ENCODE results near the gene PTPA.

Gene PTPA

DNA sequence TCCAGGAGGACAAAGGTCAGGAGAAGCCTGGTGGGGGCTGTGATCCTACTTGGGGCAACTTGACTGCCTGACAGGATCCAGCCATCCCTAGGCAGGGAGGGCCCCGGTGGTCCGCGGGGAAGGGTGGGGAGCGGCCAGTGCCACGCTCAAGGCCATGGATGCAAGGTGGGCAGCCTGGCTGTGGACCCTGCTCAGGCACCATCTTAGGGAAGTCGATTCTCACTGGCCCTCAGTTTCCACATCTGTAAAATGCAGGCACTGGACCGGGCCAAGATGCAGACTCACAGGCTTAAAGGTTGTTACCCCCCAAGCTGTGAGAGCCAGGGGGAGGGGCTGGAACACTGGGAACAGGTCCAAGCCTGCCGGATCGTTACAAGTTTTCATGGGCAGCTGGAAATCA lies 39.0 kb upstream of the PTPA start:
- Histone ChIP-seq H3K9ac (no peak overlapping the region), H3K27me3 (no peaks in the 10 kb centered on the region), H3K4me1 (peaks cover 50% of the 10 kb centered on the region), H4K20me1 (no peaks in the 10 kb centered on the region), H3K9me3 (no peaks in the 10 kb centered on the region), H3K4me2 (peak overlapping the region; percentile 99), H3K27ac (peak overlapping the region; percentile 98), H3K4me3 (no peak overlapping the region; the same call in 1 of the 2 replicates), H3K36me3 (peaks cover 17% of the 10 kb centered on the region)
- no peak for TF ChIP-seq Cebpa-rat (IDR thresholded peaks at IDR 0.05)

DNA sequence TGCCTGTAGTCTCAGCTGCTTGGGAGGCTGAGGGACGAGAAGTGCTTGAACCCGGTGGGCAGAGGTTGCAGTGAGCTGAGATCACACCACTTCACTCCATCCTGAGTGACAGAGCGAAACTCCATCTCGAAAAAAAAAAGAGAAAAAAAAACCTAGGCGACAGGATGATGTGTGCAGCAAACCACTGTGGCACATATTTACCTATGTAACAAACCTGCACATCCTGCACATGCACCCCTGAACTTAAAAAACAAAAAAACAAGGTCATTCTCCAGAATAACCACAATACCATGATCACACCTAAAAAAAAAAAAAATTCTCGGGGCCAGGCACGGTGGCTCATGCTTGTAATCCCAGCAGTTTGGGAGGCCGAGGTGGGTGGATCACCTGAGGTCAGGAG lies 37.8 kb upstream of the PTPA start:
- Histone ChIP-seq H3K9ac (no peak overlapping the region), H4K20me1 (no peaks in the 10 kb centered on the region), H3K4me1 (peaks cover 42% of the 10 kb centered on the region), H3K4me3 (no peak overlapping the region), H3K36me3 (peaks cover 6% of the 10 kb centered on the region; the same call in 1 of the 2 replicates), H3K27me3 (no peaks in the 10 kb centered on the region), H3K9me3 (no peaks in the 10 kb centered on the region), H3K27ac (no peak overlapping the region), H3K4me2 (no peak overlapping the region)
- TF ChIP-seq Cebpa-rat (IDR thresholded peaks at IDR 0.05): no peak

DNA sequence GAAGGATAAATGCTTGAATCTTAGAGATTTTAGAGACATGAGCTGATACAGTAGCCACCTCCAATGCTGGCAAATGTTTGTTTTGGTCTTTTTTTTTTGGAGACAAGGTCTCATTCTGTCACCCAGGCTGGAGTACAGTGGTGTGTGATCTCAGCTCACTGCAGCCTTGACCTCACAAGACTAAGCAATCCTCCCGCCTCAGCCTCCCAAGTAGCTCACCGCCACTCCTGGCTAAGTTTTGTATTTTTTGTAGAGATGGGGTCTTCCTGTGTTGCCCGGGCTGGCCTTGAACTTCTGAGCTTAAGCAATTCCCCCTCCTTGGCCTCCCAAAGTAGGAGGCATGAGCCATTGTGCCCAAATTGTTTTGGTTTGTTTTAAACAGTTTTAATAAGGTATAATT lies 37.1 kb upstream of the PTPA start:
- H3K4me2 ChIP-seq: no peak overlapping the region
- H3K4me3 ChIP-seq: no peak overlapping the region
- H3K9ac ChIP-seq: no peak overlapping the region
- H3K9me3 ChIP-seq: no peaks in the 10 kb centered on the region
- H4K20me1 ChIP-seq: no peaks in the 10 kb centered on the region
- TF ChIP-seq Cebpa-rat (IDR thresholded peaks at IDR 0.05): no peak
- no peaks in the 10 kb centered on the region for H3K27me3 ChIP-seq
- H3K4me1 ChIP-seq: peaks cover 42% of the 10 kb centered on the region
- H3K36me3 ChIP-seq: peaks cover 6% of the 10 kb centered on the region; the same call in 1 of the 2 replicates
- H3K27ac ChIP-seq: no peak overlapping the region

DNA sequence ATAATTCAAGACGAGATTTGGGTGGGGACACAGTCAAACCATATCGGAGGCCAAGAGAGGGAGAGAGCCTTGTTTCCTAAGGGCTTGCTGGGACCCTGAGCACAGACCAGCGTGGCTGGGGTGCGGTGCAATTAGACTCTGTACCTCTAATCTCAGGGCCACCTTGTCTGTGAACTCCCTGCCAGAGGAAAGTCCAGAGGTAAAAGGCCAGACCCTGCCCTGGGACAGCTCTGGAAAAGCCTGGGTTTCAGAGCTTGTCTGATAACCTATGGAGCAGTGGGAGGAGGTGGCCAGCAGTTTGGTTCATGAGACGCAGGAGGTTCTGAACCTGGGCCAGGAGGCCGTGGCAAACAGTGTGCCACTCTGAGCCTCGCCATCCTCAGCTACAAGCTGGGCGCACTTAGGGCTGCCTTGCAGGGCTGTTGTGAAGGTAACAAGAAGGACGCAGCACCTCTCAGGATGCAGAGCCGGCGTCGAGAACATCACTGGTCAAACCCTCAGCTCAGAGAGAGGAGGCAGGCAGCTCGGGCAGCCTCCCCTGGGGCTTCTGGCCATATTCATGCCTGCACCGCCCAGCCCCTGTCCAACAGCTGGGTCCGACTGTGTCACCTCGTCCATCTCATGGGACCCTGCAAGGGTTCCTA lies 35.1 kb upstream of the PTPA start:
- Histone ChIP-seq H3K36me3 (peaks cover 6% of the 10 kb centered on the region; the same call in 1 of the 2 replicates), H3K4me1 (peaks cover 38% of the 10 kb centered on the region), H4K20me1 (no peaks in the 10 kb centered on the region), H3K27me3 (no peaks in the 10 kb centered on the region), H3K27ac (no peak overlapping the region), H3K4me3 (no peak overlapping the region), H3K9me3 (no peaks in the 10 kb centered on the region), H3K9ac (no peak overlapping the region), H3K4me2 (no peak overlapping the region)
- TF ChIP-seq Cebpa-rat (IDR thresholded peaks at IDR 0.05): no peak

DNA sequence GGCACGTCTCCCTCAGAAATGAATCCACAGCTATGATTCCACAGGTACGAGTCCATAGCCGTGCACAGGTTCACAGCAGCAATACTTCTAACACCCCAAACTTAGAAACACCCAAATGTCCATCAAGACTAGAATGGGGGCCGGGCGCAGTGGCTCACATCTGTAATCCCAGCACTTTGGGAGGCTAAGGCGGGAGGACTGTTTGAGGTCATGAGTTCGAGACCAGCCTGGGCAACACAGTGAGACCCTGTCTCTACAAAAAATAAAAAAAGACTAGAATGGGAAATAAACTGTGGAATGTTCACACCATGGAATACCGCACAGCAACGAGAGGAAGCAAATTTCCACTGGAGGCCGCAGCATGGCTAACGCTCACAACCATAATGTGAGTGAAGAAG lies 34.6 kb upstream of the PTPA start:
- Histone ChIP-seq H3K4me1 (peaks cover 35% of the 10 kb centered on the region), H3K27ac (no peak overlapping the region), H3K36me3 (peaks cover 6% of the 10 kb centered on the region; the same call in 1 of the 2 replicates), H3K4me2 (no peak overlapping the region), H3K27me3 (no peaks in the 10 kb centered on the region), H3K9ac (no peak overlapping the region), H3K9me3 (no peaks in the 10 kb centered on the region), H3K4me3 (no peak overlapping the region), H4K20me1 (peaks cover 2% of the 10 kb centered on the region)
- TF ChIP-seq Cebpa-rat (IDR thresholded peaks at IDR 0.05): no peak

DNA sequence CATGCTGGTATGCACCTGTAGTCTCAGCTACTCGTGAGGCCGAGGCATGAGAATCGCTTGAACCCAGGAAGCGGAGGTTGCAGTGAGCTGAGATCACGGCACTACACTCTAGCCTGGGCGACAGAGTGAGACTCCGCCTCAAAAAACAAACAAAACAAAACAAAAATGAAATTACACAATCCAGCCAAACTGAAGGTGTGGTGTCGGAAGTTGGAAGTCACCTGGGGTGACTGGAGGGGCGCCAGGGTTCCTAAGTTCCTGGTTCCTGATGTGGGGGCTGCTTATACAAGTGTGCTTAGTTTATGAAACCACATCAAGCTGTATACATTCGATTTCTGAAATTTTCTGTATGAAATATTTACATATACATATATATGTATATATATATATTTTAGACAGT lies 34.0 kb upstream of the PTPA start:
- no peak overlapping the region for H3K27ac ChIP-seq
- H3K9me3 ChIP-seq: no peaks in the 10 kb centered on the region
- H4K20me1 ChIP-seq: peaks cover 8% of the 10 kb centered on the region
- H3K4me3 ChIP-seq: no peak overlapping the region
- H3K27me3 ChIP-seq: no peaks in the 10 kb centered on the region
- no peak overlapping the region for H3K9ac ChIP-seq
- H3K4me1 ChIP-seq: peaks cover 35% of the 10 kb centered on the region
- H3K36me3 ChIP-seq: peaks cover 6% of the 10 kb centered on the region; the same call in 1 of the 2 replicates
- no peak overlapping the region for H3K4me2 ChIP-seq
- TF ChIP-seq Cebpa-rat (IDR thresholded peaks at IDR 0.05): no peak

DNA sequence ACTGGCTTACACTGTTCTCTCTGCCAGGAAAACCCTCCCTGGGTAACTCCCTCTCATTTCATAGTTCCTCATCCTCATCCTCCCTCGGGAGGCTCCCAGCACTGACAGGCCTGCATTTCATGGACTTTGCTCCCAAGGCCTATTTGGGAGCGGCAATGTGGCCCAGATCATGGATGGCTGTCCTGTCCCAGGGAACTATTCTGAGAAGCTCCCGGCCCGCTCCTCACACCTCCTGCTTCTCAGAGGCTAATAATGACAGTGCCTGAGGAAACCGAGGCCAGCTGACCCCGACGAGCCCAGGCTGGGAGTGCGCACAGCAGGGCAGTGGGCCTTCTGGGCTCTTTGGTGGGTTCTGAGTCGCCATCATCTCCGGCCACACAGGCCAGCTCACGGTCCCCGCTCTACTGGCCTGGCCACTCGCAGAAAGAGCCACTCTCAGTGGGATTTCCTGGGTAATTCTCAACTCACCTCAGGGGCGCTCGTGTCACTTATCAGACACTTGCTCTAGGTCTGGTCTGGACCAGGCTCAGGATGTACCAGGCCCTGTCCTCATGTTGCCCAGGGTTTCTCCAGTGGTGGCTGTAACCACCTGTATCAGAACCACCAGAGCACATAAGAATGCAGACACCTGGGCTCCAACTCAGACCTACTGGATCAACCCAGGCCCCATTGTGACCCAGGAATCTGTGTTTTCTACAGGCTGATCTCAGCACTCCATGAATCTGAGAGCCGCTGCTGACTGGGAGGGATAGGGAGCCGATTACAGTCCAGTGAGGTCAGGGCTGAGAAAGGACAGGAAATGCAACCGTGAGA lies 32.3 kb upstream of the PTPA start:
- peaks cover 41% of the 10 kb centered on the region for H3K4me1 ChIP-seq
- H3K27me3 ChIP-seq: no peaks in the 10 kb centered on the region
- peak overlapping the region; percentile 30 for H3K4me2 ChIP-seq

DNA sequence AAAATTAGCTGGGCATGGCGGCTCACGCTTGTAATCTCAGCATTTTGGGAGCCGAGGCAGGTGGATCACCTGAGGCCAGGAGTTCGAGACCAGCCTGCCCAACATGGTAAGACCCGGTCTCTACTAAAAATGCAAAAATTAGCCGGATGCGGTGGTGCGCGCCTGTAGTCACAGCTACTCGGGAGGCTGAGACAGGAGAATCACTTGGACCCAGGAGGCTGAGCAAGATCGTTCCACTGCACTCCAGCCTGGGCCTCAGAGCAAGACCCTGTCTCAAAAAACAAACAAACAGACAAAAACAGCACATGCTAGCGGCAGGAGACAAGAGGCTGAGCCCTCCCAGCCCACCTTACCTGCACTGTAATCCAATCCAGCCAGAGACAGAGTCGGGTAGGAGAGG lies 31.4 kb upstream of the PTPA start:
- TF ChIP-seq Cebpa-rat (IDR thresholded peaks at IDR 0.05): no peak
- H3K9me3 ChIP-seq: no peaks in the 10 kb centered on the region
- peaks cover 24% of the 10 kb centered on the region for H3K36me3 ChIP-seq
- H3K27me3 ChIP-seq: no peaks in the 10 kb centered on the region
- H4K20me1 ChIP-seq: peaks cover 29% of the 10 kb centered on the region
- no peak overlapping the region for H3K9ac ChIP-seq
- no peak overlapping the region for H3K27ac ChIP-seq
- peak overlapping the region; percentile 78 for H3K4me3 ChIP-seq
- peak overlapping the region; percentile 89 for H3K4me2 ChIP-seq
- H3K4me1 ChIP-seq: peaks cover 41% of the 10 kb centered on the region

More for the DNA sequence above, 32.3 kb upstream of the PTPA start:
- no peaks in the 10 kb centered on the region for H3K9me3 ChIP-seq
- H4K20me1 ChIP-seq: peaks cover 25% of the 10 kb centered on the region
- no peak for TF ChIP-seq Cebpa-rat (IDR thresholded peaks at IDR 0.05)
- H3K36me3 ChIP-seq: peaks cover 16% of the 10 kb centered on the region; the same call in 1 of the 2 replicates
- H3K4me3 ChIP-seq: no peak overlapping the region
- H3K9ac ChIP-seq: 0 out of 2 replicates have a peak overlapping the region, but pooled peaks have one; percentile 26
- H3K27ac ChIP-seq: no peak overlapping the region

DNA sequence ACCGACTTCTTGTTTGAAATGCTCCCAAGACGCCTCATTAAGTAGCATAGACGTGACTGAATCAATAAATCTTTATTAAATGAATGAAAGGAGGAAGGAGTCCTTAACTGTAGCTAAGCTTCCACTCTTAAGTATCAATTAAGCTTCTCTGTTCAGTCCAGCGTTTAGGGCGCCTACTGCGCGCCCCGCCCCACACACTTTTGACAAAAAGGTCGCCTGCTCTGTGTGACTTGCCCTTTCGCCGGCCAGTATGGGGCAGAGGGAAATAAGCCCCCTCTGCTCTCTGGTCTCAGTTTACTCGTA lies 31.0 kb upstream of the PTPA start:
- Histone ChIP-seq H3K4me1 (peaks cover 41% of the 10 kb centered on the region), H3K9ac (peak overlapping the region; percentile 30; the same call in 1 of the 2 replicates), H3K4me2 (peak overlapping the region; percentile 89), H3K36me3 (peaks cover 28% of the 10 kb centered on the region), H3K27ac (no peak overlapping the region), H3K9me3 (no peaks in the 10 kb centered on the region), H3K4me3 (peak overlapping the region; percentile 78), H4K20me1 (peaks cover 29% of the 10 kb centered on the region), H3K27me3 (no peaks in the 10 kb centered on the region)
- no peak for TF ChIP-seq Cebpa-rat (IDR thresholded peaks at IDR 0.05)
